IPS-18c (cell line): Measurements from ENCODE around the gene GRK1.

Experiments
- H3K4me3 ChIP-seq: 2 replicates; pipeline ENCODE4 v1.7.0; 2013; ENCODE audit warnings: low read depth, mild to moderate bottlenecking, low read length, moderate library complexity; ENCODE audit not compliant: insufficient read depth
- H3K9me3 ChIP-seq: one replicate; pipeline ENCODE4 v1.6.1; 2013; ENCODE audit warnings: mild to moderate bottlenecking, low read length, moderate library complexity; ENCODE audit not compliant: control insufficient read depth, insufficient read depth

Gene GRK1

DNA sequence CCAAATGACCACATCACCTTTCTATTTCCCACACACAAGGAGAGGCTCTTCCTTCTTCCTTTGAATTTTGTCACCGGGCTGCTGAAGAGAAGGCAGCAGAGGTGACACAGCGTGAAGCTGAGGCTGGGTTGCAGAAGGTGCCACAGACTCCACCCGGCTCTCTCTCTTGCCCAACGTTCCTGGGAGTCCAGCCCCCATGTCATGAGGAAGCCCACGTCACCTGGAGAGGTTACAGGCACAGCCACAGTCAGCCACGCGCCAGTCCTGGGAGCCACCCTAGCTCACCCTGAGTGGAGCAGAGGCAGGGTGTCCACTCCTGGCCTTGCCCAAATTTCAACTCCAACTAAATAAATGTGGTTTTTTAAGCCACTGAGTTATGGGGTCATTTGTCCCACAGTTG, 87.2 kb downstream of the GRK1 start:
- Histone ChIP-seq H3K9me3 (no peaks in the 10 kb centered on the region), H3K4me3 (no peak overlapping the region)

DNA sequence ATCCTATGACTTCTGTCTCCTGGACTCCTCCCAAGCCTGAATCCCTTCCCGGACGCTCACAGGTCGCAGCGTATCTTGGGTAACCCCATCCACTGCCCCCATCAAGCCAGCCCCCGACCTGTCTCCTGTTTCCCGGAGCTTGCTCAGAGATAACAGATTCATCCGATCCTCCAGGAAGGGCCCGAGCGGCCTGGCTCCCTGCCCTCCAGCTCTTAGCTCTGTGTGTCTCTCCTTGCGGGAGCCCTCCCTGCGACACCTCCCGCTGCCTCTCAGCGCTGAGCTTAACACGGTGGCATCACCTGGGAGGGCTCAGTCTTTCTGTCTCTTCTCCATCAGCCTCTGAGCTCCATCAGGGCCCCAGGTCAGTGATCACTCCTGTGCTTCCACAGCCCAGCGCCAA, 87.7 kb downstream of the GRK1 start:
- no peak overlapping the region for H3K4me3 ChIP-seq
- H3K9me3 ChIP-seq: no peaks in the 10 kb centered on the region

DNA sequence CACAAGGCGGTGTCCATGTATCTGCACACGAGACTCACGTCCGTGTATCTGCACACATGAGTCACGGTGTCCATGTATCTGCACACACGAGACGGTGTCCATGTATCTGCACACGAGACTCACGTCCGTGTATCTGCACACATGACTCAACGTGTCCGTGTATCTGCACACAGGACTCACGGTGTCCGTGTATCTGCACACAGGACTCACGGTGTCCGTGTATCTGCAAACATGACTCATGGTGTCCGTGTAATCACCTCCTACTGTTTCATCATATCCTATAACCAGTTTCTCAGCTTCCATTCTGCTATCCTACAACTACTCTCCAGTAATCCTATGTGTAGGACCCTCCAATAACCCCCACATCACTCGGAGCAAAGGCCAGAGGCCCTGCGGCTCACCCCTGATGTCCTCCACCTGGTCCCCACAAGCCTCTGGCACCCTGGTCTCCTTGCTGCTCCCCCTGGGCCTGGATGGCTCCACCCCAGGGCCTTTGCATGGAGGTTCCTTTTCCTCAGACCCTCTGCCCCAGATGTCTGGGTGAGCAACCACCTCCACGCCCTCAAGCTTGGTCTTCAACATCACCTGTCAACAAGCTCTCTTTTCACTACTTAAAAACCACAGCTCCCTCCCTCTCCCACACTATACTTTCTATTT, 89.5 kb downstream of the GRK1 start:
- no peak overlapping the region for H3K4me3 ChIP-seq
- no peaks in the 10 kb centered on the region for H3K9me3 ChIP-seq

- Histone ChIP-seq H3K9me3 (no peaks in the 10 kb centered on the region), H3K4me3 (peak within 1 kb of the TSS; percentile 68)
These were observed 91.9 kb downstream of the GRK1 start, which contains the start of gene TMEM255B for GRCh38 chr13:113758651-113759524. TMEM255B (plus strand) TSS chr13:113759226; CDS start chr13:113759270, 44 bp downstream.

DNA sequence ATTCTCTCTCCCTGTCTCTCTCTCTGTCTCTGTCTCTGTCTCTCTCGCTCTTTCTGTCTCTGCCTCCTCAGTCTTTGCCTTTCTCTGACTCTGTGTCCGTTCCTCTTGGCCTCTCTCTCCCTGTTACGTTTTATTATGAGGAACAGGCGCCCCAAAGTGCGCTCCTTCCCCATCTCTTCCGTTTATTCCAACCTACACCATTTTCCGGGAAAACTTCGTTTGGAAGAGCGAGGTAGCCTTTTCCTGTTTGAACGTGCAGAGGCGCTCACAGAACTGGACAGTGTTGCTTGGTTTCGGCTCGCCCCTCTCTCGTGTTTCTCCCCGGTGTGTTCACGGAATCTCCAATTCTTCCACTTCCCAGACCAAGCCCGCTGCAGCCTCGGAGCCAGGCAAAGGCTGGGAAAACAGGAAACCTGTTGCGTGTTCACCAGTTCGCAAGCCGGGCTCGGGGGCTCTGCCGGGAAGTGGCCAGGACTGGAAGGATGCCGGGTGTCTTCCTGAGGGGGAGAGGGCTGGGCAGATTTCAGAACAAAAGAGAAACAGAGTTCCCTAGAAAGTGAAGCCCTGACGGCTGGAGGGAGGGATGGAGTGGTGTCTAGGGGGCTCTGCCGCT, 92.6 kb downstream of the GRK1 start:
- no peaks in the 10 kb centered on the region for H3K9me3 ChIP-seq
- peak overlapping the region; percentile 68 for H3K4me3 ChIP-seq

DNA sequence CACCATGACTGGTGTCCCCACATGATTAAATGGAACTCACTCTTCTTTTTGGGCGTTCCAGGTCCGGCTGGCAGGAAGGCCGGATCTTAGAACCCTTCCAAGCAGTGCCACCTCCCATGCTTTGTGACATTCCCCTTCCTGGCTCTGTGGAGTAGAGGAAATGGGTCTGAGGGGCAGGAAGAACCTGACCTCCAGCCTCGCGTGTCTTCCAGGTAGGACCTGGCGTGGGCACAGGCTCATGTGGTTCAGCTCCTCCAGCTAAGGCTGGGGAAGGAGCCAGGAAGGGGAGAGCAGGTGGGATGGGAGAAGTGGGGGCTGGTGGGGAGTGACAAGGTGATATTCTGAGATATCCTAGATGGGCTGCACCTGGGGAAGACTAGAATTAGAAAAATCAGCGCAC, 94.1 kb downstream of the GRK1 start:
- no peak overlapping the region for H3K4me3 ChIP-seq

GRCh38 chr13:113762075-113762474, 95.1 kb downstream of the GRK1 start:
- no peaks in the 10 kb centered on the region for H3K9me3 ChIP-seq

More for the DNA sequence above, 94.1 kb downstream of the GRK1 start:
- no peaks in the 10 kb centered on the region for H3K9me3 ChIP-seq

GRCh38 chr13:113762538-113762937, 95.5 kb downstream of the GRK1 start:
- H3K9me3 ChIP-seq: no peaks in the 10 kb centered on the region
- H3K4me3 ChIP-seq: no peak overlapping the region

More at GRCh38 chr13:113762075-113762474, 95.1 kb downstream of the GRK1 start:
- H3K4me3 ChIP-seq: no peak overlapping the region

DNA sequence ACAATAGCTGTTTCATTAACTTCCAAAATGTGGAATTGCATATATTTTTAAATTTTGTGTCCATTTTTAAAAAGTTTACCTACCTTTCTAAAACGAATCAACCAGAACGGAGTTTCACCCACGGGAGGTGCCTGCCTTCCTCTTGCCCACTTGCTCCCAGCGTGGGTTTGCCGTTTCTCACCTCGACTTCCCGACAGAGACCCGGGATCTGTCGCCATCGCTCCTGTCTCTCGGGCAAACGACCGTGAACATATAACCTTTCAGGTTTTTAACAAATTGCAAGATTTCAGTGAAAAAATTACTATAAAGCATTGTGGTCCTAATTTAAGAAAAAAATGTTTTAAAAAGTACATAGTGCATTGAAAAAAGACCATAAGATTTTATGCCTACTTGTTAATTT, 96.2 kb downstream of the GRK1 start:
- Histone ChIP-seq H3K9me3 (no peaks in the 10 kb centered on the region), H3K4me3 (no peak overlapping the region)

GRCh38 chr13:113763961-113764792, 97.2 kb downstream of the GRK1 start:
- no peaks in the 10 kb centered on the region for H3K9me3 ChIP-seq
- no peak overlapping the region for H3K4me3 ChIP-seq

DNA sequence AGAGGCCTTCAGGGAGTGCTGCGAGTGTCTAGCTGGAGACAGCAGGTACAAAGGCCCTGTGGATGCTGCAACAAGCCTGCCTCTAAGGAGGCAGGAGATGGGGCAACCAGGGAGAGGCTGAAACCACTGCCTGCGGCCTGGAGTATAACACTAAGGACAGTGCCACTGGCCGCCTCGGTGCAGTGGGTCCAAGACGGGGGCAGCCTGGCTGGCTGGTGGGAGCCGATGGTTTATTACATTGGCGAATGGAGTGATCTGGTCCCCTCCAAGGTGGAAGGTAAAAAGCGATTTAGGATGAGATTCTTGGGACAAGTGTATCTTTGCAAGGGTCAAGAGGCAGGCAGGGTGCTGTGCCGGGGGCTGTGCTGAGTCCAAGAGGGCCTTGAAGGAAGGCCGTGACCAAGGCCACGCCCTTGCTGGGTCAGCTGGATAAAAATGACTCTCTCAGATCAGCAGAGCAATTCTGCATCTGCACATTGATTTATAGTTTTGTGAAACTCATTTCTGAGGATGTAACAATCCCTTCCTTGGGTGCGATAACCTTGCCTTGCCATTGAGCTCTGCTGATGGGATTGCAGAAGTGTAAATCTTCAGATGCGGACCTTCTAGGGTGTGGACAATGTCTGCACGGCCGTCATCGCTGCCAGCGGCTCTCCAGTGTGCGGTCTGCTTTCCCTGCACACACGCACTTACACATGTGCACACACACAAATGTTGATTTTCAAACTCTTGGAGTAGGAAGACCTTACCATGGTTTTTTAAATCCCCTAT, 98.0 kb downstream of the GRK1 start:
- H3K9me3 ChIP-seq: no peaks in the 10 kb centered on the region
- no peak overlapping the region for H3K4me3 ChIP-seq

DNA sequence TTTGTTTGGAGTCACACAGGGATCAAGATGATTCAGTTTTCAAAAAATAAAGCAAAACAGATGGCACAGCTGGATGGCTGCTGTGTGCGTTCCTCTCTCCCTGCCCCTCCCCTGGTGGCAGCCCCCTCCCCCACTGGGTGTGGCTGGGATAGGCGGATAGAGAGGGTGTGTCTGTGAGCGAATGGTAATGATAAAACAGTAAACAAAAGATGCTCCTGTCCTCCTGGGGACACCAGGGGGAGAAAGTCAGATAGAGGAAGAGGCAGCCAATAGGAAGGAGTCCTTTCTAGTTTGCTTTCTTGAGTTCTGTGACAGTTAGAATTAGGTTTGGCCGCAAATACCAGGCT, 98.5 kb downstream of the GRK1 start:
- Histone ChIP-seq H3K4me3 (no peak overlapping the region), H3K9me3 (no peaks in the 10 kb centered on the region)

- Histone ChIP-seq H3K4me3 (no peak overlapping the region), H3K9me3 (no peaks in the 10 kb centered on the region)
These were observed 99.2 kb downstream of the GRK1 start for GRCh38 chr13:113766035-113766800.

DNA sequence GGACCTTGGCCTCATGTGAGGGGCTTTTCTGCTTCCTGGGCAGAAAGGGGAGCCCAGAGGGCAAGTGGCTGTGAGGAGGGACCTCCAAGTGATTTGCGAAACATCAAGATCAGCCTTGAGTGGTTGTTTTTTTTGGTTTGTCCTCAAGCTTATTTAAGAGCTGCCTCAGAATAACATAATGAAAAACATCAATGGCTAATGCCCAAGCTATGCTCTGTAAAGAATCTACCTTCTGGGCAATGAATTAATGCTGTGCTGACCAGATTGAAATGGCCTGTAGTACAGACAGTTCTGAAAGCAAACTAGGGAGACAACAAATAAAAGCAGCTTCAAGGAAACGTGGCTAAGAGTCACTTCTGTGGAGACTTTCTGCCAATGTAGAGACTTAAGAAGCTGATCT, 100.3 kb downstream of the GRK1 start:
- Histone ChIP-seq H3K4me3 (no peak overlapping the region), H3K9me3 (no peaks in the 10 kb centered on the region)

DNA sequence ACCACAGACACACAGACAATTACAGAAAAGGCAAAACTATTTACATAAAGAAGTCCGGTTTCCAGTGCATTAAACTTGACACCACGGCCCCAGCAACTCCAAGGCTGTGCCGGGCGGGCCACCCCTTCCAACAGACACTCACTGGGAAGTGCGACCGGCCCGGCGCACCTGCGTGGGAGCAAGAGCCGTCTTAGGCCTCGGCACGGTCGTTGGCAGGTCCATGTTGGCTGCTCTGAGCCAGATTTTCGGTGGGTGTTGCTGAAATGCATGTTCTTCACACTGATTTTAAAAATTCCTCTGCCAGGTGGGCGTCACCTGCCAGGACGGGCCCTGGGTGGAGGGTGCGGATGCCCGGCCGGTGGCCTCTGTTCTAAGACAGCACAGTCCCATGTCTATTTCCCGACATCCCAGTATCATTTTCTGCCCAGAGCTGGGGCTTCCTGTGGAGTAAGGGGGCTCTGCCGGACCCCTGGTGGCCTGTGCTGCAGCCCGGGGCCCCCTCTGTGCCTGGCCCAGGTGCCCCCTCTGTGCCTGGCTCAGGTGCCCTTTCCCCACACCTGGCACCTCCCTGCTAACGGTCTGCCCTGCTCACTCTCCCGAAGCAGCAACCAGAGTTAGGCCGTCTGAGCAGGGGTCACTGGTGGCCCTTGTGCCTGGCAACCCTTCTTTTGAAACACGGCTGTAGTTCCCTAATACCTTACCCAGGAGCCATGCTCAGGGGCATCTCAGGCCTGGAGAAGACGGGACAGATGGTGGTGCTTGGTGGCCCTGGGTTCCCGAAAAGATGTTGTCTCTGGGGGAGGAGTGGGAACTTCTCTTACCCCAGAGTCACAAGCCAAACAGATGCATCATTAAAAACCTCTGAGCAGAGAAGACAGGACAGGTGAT, 101.2 kb downstream of the GRK1 start:
- no peak overlapping the region for H3K4me3 ChIP-seq

More for the DNA sequence above, 101.2 kb downstream of the GRK1 start:
- no peaks in the 10 kb centered on the region for H3K9me3 ChIP-seq
